SK-MEL-5 (cell line): ENCODE data around the gene BBLN. TPM values are rescaled to one million over a fixed set of nuclear protein-coding genes. Genes with fewer than 3 reads are reported as not detected.
"Not testable (repeated sequence)": the region's sequence is repeated elsewhere in the genome, so short reads cannot be mapped to it uniquely, and the experiment has no call there.

ENCODE experiments used
- DNase-seq: peaks from one replicate; pipeline ENCODE4 v3.0.0-alpha.2; 2016; ENCODE audit warnings: low read depth, low spot score
- in situ Hi-C: cut with HindIII; loops from 2 replicates; pipeline ENCODE4 v1.10.0; 2016; ENCODE audit warnings: low sequenced_read_pairs, high pct_unique_total_duplicates, low pct_unique_long_range_greater_than_20kb
- total RNA-seq: library from RNA; depleted of rRNA; stranded (reverse); fragments of >200 nt; shearing (Covaris generic); gene quantifications from 2 replicates; pipeline ENCODE4 v1.2.3, GENCODE V29; 2014

Gene BBLN
- total RNA-seq, 1 experiment from 2014 or later, result 133 TPM

DNA sequence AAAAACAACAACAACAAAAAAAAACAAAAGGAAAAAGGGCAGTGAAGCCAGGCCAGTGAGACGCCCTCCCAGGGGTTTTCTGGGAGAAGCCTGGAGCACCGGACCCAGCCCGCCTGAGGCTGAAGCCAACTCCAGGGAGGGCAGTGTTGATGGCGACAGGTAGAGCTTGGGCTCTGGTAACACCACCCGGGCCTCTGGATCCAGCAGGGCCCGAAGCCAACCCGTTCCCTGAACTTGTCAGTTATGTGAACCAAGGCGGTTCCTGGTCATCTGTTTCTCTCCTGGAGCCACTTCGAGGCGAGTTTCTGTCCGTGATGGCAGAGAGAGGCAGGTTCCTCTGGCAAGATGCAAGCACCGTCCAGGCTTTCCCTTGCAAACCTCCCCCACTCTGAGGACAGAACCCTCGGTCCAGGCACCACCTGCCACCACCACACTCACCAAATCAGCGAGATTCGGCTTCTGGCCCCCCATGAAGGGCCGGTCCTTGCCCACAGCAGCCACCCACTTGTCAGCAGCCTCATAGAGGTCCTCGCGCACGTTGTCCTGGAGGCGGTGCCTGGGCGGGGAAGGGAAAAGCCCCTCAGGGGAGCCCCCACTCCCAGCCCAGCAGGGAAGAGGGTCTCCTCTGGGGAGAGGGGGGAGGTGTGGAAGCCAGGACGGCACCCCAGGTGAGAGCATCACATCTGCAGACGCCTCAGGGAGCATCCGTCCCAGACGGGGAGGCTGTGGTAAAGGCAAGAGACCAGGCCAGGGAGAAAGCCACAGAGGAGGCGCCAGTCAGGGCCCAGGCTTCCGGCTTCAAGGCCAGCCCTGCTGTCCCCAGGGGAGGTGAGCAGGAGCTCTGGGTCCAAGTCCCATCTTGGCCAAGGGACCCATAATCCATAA lies 37.9 kb upstream of the BBLN start:
- DNase-seq, result no peak
- in situ Hi-C loops, result no loop called here

DNA sequence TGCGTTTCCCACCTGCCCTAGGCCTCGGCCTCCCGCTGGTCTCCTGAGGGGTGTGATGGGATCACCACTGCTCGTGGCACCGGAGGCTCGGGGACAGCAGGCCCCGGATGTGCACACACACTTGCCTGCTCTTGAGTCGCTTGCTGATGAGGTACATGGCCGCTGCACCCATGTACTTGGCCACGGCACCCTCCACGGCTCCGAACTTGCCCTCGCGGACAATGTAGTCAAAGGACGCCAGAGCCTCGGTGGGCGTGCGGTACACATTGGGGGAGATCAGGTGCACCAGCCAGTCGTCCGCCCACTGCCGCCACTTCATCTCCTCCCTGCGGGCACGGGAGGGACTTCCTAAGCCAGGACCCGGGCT lies 37.3 kb upstream of the BBLN start:
- DNase-seq, result no peak
- in situ Hi-C loops, result no loop called here

DNA sequence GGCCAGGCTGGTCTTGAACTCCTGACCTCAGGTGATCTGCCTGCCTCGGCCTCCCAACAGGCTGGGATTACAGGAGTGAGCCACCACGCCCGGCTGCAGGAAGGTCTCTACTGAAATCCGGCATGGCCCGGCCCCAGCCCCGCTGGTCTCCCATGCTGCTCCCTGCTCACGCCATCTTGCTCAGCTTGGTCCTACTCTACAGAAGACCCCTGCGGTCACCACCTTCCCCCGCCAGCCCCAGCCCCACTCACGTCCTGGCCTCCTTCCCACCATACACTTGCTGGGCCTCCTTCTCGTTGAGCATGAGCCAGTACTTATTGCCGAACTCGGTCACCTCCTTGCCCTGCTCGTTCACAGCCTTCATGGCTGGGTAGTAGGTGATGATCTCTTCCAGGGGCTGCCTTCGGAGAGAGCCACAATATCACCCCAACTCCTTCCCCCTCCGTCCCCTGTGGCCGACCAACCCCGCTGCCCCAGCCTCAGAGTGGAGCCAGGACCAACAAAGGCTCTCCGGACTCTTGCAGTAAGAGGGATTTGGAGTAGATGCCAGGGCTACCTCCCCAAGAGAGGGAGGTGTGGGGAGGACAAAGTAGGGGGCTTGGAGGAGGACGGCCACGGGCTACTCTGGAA lies 36.5 kb upstream of the BBLN start:
- DNase-seq, result no peak
- in situ Hi-C loops, result no loop called here

DNA sequence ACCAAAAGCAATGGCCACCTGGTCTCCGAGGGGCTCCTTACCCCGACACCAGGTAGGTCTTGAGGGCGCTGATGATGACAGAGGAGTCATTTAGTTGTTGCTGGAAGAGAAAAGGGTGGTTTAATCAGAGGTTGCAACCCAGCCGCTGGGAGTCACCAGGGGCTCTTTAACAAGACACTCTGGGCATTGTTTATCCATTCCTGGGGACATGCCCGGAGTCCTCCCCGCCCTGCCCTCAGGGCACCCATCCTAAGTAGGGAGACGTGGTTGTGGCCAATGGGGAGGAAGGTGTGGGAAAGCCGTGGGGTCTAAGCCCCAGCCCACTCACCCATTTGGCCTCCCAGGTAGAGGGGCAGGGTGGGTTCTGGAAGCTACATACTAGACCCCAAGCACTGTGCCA lies 35.6 kb upstream of the BBLN start:
- DNase-seq, result no peak
- in situ Hi-C loops, result no loop called here

DNA sequence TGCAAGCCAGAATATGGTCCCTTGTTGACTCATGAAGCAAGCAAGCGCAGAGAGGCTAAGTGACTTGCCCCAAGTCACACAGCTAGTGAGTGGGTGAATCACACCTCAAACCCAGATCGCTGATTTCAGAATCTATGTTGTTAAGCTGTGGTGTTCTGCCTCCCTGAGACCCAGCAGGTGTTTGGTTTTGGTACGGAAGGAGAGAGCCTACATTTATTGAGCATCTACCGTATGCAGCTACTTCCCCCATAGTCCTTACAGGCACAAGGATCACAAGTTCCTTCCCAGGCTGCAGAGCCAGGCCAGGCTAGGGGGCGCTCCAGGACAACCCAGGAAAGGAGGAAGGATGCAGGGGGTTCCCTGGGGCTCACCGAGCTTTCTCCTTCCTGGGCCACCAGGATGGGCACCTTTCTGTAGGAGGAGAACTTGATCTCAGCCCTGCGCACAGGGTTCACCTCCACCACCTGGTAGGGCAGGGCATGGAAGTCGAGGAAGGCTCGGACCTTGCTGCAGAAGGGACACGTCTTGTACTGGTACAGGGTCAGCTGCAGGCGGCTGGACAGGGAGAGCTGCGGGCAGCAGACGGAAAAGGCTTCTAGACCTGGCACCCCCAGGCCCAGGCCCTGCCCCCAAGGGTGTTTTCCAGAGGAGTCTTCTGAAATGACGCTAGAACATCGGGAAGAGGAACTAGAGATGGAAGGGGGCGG lies 35.0 kb upstream of the BBLN start:
- DNase-seq, result peak; percentile 80

DNA sequence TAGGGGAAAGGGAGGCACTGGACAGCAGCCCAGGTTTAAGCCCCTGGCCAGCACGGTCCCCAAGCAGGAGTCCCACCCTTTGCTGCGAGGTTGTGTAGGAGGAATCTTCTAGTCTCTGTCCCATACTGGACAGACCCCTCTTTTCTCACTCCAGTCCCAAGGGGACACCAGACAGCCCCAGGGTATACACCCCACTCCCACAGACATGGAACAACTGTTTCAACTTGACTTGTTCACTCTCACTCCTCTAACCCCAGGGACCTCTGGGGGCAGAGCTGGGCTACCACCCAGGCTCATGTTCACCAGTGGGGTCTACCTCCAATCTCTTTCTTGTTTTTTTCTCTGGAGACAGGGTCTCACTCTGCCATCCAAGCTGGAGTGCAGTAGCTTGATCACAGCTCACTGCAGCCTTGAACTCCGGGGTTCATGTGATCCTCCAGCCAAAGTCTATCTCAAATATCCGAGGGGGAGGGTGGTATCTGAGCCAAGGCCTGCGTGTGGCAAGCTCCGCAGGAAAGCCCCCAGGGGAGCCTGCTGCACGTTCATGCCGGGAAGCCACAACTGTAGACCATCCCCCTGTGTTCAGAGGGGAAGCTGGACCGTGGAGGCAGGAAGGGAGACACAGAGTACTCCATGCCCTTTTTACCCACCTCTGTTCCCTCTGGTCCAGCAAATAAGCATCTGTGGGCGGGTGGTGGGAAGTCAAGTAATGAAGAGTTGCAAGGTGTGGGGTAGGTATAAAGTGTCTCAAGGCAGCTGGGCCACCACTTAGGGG lies 34.3 kb upstream of the BBLN start:
- no peak for DNase-seq
- in situ Hi-C loops, result no loop called here

More for the DNA sequence above, 35.0 kb upstream of the BBLN start:
- in situ Hi-C loops, result no loop called here

DNA sequence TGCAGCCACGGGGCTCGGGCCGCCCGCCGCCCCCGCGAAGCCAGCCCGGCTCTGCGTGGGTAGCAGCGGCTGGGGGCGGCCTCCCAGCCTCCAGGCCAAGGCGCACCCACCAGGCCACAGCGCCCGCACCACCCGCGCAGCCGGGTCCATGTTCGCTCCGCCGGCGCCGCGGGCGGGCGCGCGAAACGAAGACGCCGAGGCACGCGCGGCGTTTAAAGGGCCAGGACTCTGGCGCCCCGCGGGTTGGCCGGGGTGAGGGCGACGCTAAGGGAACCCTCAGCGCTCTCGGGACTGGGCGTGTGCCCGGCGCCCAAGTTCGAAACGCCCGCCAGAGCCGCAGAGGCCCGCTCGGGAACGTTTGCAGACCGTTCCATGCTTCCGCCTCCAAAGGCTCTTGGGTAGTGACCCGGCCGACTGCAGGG lies 32.5 kb upstream of the BBLN start, which contains the start of gene PTGES2:
TSS of gene PTGES2 (minus strand) at position 162 of the 422 bp plus-strand sequence. CDS start at position 150, 12 bp downstream.
- in situ Hi-C loops, result no loop called here
- peak; percentile 81 for DNase-seq

DNA sequence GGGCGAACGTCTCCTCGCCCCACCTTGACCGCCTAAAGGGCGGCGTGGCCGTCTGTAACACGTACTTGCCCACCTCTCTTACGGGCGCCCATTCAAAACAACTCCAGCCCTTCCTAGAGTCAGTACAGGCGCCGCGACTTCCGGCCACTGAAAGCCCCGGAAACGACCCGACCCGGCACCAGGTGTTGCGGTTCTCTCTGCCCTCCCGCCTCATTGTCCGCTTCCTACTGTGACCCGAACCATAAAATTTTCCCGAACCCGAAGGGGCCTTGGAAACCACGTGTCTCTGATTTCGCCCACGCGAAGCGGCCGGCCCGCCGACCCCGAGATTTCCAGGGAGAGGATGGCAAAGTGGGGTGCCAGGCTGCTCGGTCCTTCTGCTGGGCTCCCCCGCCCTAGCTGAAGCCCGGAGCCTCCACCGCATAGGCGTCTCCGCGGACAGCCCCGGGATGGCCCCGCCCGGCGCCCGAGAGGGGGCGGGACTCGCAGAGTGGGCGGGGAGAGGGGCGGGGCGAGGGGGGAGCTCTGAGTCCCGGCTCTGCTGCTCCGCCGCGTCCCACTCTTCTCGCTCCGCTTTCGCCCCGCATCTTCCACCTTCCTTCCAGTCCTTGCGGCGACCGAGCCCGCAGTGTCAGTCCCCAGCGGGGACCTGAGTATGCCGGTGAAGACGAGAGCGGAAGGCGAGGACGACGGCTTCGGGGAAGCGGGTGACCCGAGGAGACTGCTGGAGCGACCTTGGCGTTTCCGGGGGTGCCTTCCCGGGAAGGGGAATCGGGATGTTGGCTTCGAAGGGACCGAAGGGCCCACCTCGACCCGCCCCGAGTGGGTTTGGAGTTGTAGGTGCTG lies 31.9 kb upstream of the BBLN start:
- peak; percentile 90 for DNase-seq
- in situ Hi-C loops, result no loop called here

DNA sequence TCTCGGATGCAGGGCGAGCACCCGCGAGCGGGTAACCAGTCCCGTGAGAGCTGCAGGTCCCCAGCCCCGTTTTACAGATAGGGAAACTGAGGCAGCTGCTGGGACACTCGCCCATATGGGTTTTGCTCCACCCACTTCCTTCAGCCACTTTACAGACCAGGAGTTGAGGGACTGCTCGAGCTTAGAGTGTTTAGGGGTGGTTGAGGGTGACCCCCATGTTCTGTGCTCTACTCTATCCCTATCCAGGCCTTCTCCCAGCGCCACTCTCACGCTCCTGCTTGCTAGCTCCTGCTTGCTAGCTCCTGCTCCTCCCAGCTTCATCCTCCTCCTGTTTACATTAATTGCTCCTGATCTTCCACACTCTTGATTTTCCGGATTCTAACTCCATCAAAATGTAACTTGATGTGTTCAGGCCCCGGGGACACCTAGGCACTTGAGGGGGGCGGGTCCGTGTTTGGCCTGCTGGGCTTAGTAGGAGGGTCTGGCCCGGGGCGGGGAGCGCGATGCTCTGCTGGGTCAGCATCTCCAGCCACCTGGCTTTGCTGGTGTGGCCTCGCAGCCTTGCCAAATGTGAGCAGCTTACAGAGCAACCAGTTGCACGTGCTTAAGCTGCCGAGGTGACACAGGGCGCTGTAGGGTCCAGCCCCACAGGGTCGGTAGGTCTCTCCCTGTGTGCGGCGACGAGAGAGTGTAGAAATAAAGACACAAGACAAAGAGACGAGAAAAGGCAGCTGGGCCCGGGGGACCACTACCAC lies 31.1 kb upstream of the BBLN start:
- no peak for DNase-seq
- in situ Hi-C loops, result no loop called here

DNA sequence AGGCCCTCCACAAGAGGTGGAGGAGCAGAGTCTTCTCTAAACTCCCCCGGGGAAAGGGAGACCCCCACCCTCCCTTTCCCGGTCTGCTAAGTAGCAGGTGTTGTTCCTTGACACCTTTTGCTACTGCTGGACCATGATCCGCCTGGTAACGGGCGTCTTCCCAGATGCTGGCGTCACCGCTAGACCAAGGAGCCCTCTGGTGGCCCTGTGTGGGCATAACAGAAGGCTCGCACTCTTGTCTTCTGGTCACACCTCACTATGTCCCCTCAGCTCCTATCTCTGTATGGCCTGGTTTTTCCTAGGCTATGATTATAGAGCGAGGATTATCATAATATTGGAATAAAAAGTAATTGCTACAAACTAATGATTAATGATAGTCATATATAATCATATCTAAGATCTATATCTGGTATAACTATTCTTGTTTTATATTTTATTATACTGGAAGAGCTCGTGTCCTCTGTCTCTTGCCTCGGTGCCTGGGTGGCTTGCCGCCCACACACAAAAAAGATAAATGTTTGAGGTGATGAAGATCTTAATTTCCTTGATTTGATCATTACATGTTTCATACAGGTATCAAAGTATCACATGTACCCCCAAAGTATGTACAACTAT lies 30.0 kb upstream of the BBLN start:
- in situ Hi-C loops, DNase-seq: not testable (repeated sequence)

DNA sequence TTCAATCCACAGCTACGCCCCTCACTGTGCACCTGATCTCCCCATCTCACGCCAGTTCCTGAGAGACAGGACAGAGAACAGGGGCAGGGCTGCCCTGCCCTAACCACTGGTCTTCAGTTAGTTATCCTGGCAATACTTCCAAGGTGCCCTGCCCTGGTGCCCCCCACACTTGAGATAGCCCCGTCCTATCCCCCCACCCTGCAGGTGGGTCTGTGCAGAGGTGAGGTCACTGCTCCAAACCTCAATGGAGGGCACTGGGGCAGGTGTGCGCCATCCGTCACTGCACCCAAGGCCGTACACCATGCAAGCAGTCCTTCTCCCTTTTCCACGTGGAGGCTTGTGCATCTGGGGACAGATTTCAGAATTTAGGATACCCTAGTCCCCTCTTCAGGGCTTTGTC lies 29.4 kb upstream of the BBLN start:
- DNase-seq, in situ Hi-C loops: not testable (repeated sequence)

DNA sequence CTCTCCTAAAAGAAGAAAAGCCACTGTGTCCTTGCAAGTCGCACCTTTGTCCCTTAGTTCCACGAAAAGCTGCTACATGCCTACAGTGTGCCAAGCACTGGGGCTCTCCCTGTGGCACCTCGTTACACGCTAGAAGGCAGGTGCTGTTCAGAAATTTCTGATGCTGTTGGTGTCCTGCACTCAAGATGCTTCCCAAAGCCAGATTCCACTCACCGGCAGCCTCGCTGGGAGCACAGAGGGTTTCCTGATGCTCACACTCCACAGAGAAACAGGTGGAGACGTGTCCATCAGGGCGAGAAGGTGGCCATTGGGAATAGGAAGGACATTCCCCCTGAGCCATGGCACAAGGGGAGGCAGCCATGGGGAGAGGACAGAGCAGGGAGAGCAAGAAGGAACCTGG lies 28.7 kb upstream of the BBLN start:
- in situ Hi-C loops, DNase-seq: not testable (repeated sequence)

DNA sequence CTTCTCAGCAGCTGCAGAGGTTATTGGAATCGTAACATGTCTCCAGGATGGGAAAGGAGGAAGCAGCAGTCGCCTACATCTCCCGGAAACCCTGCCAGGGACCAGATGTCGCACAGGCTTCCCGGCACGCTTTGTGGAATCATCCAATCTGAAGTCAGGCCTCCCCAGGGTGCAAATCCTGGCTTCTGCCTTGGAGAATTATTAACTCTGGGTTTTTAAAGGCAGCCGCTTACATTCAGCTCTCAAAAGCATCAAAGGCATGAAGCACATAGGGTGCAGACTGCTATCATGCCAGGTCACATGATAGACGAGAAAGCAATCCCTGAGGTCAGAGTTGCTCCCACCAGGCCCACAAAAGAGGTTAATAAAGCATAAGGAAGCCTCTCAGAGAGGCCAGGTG lies 27.9 kb upstream of the BBLN start:
- in situ Hi-C loops, DNase-seq: not testable (repeated sequence)

DNA sequence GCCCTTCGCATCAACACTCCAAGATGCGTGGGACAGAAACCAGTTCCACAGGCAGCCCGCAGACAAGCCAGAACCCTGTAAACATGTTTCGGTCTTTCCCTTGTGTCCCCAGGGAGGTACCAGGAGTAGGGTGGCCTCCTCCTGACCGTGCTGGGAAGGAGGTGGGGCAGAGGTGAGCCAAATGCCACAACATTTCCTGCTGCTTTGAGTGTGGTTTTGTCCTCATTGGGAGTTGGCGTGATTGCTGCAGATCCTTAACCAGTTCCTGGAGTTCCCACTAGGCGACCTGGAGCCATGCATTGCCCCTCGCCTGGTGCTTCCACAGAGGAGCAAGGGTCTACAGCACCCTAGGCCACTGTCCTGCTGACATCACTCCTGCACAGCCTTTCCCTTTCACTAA lies 24.5 kb upstream of the BBLN start:
- in situ Hi-C loops, DNase-seq: not testable (repeated sequence)

DNA sequence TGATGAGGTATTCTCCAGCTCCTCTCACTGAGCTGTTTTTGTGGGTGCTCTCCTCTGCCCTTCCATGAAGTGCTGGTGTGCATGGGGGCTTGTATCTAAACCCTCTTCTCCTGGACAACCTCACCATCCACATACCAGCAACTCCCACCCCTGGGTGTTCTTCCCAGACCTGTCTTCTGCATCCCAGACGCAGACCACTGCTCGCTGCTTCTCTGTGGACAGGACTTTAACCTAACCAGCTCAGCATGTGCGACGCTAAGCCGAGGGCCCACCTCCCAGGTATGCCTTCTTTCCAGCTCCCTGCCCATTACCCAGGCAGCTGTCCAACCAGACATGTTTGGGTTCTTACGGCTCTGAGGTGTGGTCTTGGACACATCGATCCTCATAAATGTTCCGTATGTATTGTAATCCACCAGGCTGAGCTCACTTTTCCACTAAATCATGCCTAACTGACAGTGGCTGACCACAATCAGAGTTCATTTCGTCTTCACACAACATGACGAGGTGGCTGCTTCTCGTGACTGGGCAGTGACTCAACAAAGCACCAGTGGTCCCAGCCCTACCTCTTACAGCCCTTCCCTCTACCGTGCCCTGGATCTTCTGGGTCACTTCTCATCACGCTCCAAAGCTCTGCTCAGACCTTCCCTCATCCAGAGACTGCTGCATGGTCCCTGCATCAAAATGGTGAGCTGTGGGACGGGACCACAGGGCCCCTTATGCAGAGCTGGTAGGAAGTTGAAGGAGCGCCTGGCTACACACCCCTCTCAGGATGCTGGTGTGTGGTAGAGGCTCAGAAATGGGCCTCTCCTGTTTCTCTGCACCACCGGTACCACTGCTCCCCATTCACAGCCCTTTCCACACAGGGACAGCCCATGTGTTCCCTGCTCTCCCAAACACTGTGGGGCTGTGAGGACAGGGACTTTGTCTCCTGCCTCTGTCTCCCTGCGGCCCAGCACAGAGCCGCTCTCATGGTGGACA lies 23.0 kb upstream of the BBLN start:
- in situ Hi-C loops, result no loop called here
- DNase-seq, result no peak
